Heart left ventricle (tissue), 16 donors: ENCODE measurements around the gene JUND. TPM values are rescaled to one million over a fixed set of nuclear protein-coding genes. Genes with fewer than 3 reads are reported as not detected.

Source experiments
- ATAC-seq, 4 donors: fragments of 200-7000 bp; cut with Tn5 transposase; one replicate each; pipeline ENCODE4 v1.9.1; 2020 to 2022; ENCODE audit warnings: moderate library complexity in 4 of 4, mild to moderate bottlenecking in 3 of 4, moderate number of reproducible peaks in 1 of 4
- DNase-seq, 5 donors: peaks; one replicate each; pipeline ENCODE4 v3.0.0-alpha.2; 2020
- H3K27ac ChIP-seq, 12 donors: fragments of 200-600 bp; sonication (generic) in 4 of 12; one replicate each; pipeline versions ENCODE4 v1.5.0 to v1.8.0; 2016 to 2022; ENCODE audit warnings: mild to moderate bottlenecking in 2 of 12
- H3K27me3 ChIP-seq, 9 donors: fragments of 200-600 bp; sonication (generic) in 2 of 9; one replicate each; pipeline versions ENCODE4 v1.5.1 to v1.8.0; 2016 to 2022; ENCODE audit warnings: mild to moderate bottlenecking in 3 of 9
- H3K36me3 ChIP-seq, 9 donors: fragments of 200-600 bp; sonication (generic) in 2 of 9; one replicate each; pipeline versions ENCODE4 v1.5.0 to v1.8.0; 2018 to 2022; ENCODE audit warnings: mild to moderate bottlenecking in 2 of 9
- H3K4me1 ChIP-seq, 12 donors: fragments of 200-600 bp; sonication (generic) in 4 of 12; one replicate each; pipeline versions ENCODE4 v1.5.0 to v1.8.0; 2016 to 2022; ENCODE audit warnings: mild to moderate bottlenecking in 3 of 12
- H3K4me3 ChIP-seq, 12 donors: fragments of 200-600 bp; sonication (generic) in 4 of 12; one replicate each; pipeline versions ENCODE4 v1.5.0 to v1.8.0; 2017 to 2022; ENCODE audit warnings: mild to moderate bottlenecking in 9 of 12, moderate library complexity in 4 of 12
- H3K9me3 ChIP-seq, 12 donors: fragments of 200-600 bp; sonication (generic) in 4 of 12; one replicate each; pipeline versions ENCODE4 v1.5.0 to v1.8.0; 2016 to 2022; ENCODE audit warnings: mild to moderate bottlenecking in 1 of 12
- POLR2A ChIP-seq, 2 donors: fragments of 450-650 bp; IDR thresholded peaks; one replicate each; pipeline ENCODE4 v1.6.1; 2017; ENCODE audit warnings: antibody characterized with exemption in 2 of 2, mild to moderate bottlenecking in 2 of 2, moderate library complexity in 2 of 2
- WGBS, 4 donors: extraction: QIAGEN DNeasy Blood & Tissue Kit in 2 of 4; methylation state at CpG; one replicate each; pipeline versions ENCODE4 v1.1.5 to v1.1.7; 2013 to 2018; 5-methylcytosine and 5-hydroxymethylcytosine counted together
- intact Hi-C, 10 donors: fragments of 100-400 bp; cut with DNase I; formaldehyde crosslinking; loops; one replicate each; pipeline versions ENCODE4 v1.11.1 to v1.14.2; 2022
- long read RNA-seq, 3 donors: library from polyadenylated mRNA; unstranded; transcript quantifications; one replicate each; pipeline ENCODE4 v2.0.0, GENCODE V29; 2020 to 2021
- polyA plus RNA-seq, 2 donors: library from polyadenylated mRNA; stranded (reverse); fragments of 200-250 nt; gene quantifications; one replicate each; pipeline ENCODE4 v1.2.3, GENCODE V29; 2013
- total RNA-seq, 9 donors: library from RNA; depleted of rRNA in 2 of 9; stranded (reverse); fragments of >200 nt in 2 of 9; fragmentation: NEBNext Ultra II Directional in 3 of 9; extraction: Animal tissue kit (Norgen Biotek cat#: 25700) in 3 of 9; gene quantifications; one replicate each; pipeline versions ENCODE4 v1.1.0 to v1.2.4, GENCODE V29; 2016 to 2023
- TF ChIP-seq, protein P1 (sequence below), 12 donors: fragments of 200-600 bp; sonication (generic) in 4 of 12; IDR thresholded peaks; one replicate each; pipeline versions ENCODE4 v1.5.0 to v1.8.0; 2018 to 2022; ENCODE audit warnings: antibody characterized with exemption in 12 of 12, mild to moderate bottlenecking in 5 of 12
- donor health status: ischemic (EF 13 %, LVEDD 7.1; RV severe dilation, severe dysfunction).
- donor health status: healthy with polysubstance abuse.
- donor health status: DM: no; HTN: yes; CAD: no.
- donor health status: DM: no; HTN: no; CAD: no.
- donor health status: ischemic (EF 25% LVEDD 6.9; RV normal size, moderate dysfunction).
- donor health status: ischemic (EF 25% LVEDD 5.7; RV mildly dilated, moderate dysfunction).
- donor health status: healthy.
- donor health status: DM: yes; HTN: yes; CAD: no.
- donor health status: ischemic (EF 35%, LVEDD 5.7; RV mildly dilated, moderate dysfunction).
- donor health status: nonischemic (EF 11% LVEDD 7.7; RV severe dilation, severe dysfunction).
- donor health status: DM: yes; HTN: yes; CAD: no.
- donor health status: PGD.
- donor health status: ischemic (EF 29% LVEDD 5.4; RV normal size, mild dysfunction).
- donor health status: nonischemic (EF 23%, LVEDD 6.1; RV moderate dilation, normal function).

Gene JUND
- total RNA-seq = 100 to 1,000 TPM in 7 of 9 donors, 10 to 100 TPM in 2; 80.2 to 352 (median 137) TPM
- 100 to 1,000 TPM; 114 to 236 TPM for polyA plus RNA-seq
- long read RNA-seq, donor 1, transcript JUND-201 (1 exons, 1,863 nt) = major isoform, 350 of 350 reads
- long read RNA-seq, donor 1, partial matches to known transcripts = 0 of 350 reads
- long read RNA-seq, donor 1, other reads (novel, unspliced or antisense) = 0 of 350 reads
- long read RNA-seq, donor 2, transcript JUND-201 (1 exons, 1,863 nt) = major isoform, 6 of 6 reads
- long read RNA-seq, donor 2, partial matches to known transcripts = 0 of 6 reads
- long read RNA-seq, donor 2, other reads (novel, unspliced or antisense) = 0 of 6 reads
- long read RNA-seq, donor 3, transcript JUND-201 (1 exons, 1,863 nt) = major isoform, 531 of 534 reads
- long read RNA-seq, donor 3, partial matches to known transcripts = 0 of 534 reads
- long read RNA-seq, donor 3, other reads (novel, unspliced or antisense) = 3 of 534 reads

DNA sequence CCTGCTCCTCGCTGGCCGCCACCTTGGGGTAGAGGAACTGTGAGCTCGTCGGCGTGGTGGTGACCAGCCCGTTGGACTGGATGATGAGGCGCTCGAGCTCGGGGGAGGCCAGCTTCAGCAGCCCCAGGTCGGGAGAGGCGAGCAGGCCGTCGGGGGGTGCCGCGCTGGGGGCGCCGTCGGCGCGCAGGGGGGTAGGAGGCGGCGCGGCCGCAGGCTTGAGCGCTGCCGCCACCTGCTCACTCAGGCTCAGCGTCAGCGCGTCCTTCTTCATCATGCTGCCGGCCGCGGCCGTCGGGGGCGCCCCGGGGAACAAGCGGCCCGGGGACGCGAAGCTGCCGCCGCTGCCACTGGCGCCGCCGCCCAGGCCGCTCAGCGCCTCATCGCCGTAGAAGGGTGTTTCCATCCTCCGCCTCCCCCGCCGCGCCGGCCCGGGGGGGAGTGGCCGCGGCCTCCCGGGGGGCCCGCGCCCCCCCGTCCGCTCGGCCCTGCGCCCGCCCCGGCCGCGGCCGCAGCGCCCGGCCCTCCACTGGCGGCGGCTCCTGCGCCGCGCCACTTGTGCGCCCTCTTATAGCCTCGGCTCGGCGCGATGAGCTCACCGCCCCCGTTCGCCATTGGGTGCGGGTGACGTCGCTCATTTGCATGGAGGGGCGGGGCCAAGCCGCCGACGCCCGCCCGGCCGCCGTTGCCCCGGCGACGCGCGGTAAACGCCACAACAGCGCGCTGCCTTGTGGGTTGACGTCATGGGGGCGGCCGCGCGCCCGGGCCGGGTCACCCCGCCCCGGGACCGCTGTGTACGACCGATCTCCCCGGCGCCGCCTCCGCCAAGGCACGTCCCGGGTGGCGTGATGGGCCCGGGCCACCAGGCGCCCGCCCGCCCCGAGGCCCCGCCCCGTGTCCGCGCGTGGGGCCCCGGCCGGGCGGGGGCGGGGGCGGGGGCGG, at the start of gene JUND:
Gene JUND (minus strand): TSS at position 541 of the 939 bp plus-strand sequence. CDS start 138 bp downstream, at position 403.
- WGBS, 4 donors = 0 to 1% (median 1%) methylated on average over 62 to 138 of the region's 138 CpGs; no CpG with 5 or more reads in 1 of the 4 donors
- Histone ChIP-seq H3K27ac (peak within 1 kb of the TSS; percentile 99 to 100 (median 100)), H3K4me1 (peaks cover 10 to 52% (median 38%) of the 10 kb centered on the region in 12 donors), H3K9me3 (no peaks in the 10 kb centered on the region), H3K4me3 (peak within 1 kb of the TSS; percentile 63 to 100 (median 92)), H3K36me3 (peaks cover 3 to 29% (median 14%) of the 10 kb centered on the region in 9 donors), H3K27me3 (no peaks in the 10 kb centered on the region)
- peak; percentile 99 for DNase-seq
- ATAC-seq = peak; percentile 68 to 88 (median 79)
- TF ChIP-seq POLR2A (IDR thresholded peaks at IDR 0.05) = peak; percentile 90 to 98
- TF ChIP-seq, protein P1, sequence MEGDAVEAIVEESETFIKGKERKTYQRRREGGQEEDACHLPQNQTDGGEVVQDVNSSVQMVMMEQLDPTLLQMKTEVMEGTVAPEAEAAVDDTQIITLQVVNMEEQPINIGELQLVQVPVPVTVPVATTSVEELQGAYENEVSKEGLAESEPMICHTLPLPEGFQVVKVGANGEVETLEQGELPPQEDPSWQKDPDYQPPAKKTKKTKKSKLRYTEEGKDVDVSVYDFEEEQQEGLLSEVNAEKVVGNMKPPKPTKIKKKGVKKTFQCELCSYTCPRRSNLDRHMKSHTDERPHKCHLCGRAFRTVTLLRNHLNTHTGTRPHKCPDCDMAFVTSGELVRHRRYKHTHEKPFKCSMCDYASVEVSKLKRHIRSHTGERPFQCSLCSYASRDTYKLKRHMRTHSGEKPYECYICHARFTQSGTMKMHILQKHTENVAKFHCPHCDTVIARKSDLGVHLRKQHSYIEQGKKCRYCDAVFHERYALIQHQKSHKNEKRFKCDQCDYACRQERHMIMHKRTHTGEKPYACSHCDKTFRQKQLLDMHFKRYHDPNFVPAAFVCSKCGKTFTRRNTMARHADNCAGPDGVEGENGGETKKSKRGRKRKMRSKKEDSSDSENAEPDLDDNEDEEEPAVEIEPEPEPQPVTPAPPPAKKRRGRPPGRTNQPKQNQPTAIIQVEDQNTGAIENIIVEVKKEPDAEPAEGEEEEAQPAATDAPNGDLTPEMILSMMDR (IDR thresholded peaks at IDR 0.05) = peak in 2 of 12 donors; percentile 21 to 22
- intact Hi-C loops = loop anchor here in 8 of 10 donors (1.0 to 10.0 kb wide), 8 partner anchors 10 to 136 kb away; partner anchors contain the start of genes LSM4 (in 1 of the 8), RAB3A (in 1 of the 8) and SSBP4 (in 1 of the 8)

GRCh38 chr19:18330868-18331267, 49.4 kb upstream of the JUND start:
- H3K27me3 ChIP-seq = no peaks in the 10 kb centered on the region
- intact Hi-C loops = no loop called here
- H3K4me1 ChIP-seq = peaks cover 0 to 16% (median 9%) of the 10 kb centered on the region in 12 donors
- 88 to 97% (median 90%) methylated on average over 9 of the region's 9 CpGs for WGBS, 4 donors
- DNase-seq (no peak), ATAC-seq (no peak)
- no peaks in the 10 kb centered on the region for H3K9me3 ChIP-seq
- TF ChIP-seq POLR2A (IDR thresholded peaks at IDR 0.05) = no peak
- H3K4me3 ChIP-seq = no peak overlapping the region
- no peak overlapping the region for H3K27ac ChIP-seq
- no peaks in the 10 kb centered on the region for H3K36me3 ChIP-seq

- intact Hi-C loops = loop anchor here in 7 of 10 donors (2.0 to 10.0 kb wide), 5 partner anchors 50 to 134 kb away; partner anchors contain the start of genes RAB3A (in 3 of the 7) and MPV17L2 (in 1 of the 7)
- 53 to 66% (median 55%) methylated on average over 5 to 6 of the region's 6 CpGs for WGBS, 4 donors
These were observed 47.6 kb upstream of the JUND start for GRCh38 chr19:18329035-18329376.

More at GRCh38 chr19:18329035-18329376, 47.6 kb upstream of the JUND start:
- Histone ChIP-seq H3K4me1 (peaks cover 3 to 20% (median 12%) of the 10 kb centered on the region in 12 donors), H3K27me3 (no peaks in the 10 kb centered on the region), H3K9me3 (no peaks in the 10 kb centered on the region), H3K27ac (peak overlapping the region in 11 of 12 donors; percentile 58 to 84 (median 75)), H3K36me3 (no peaks in the 10 kb centered on the region), H3K4me3 (peak overlapping the region in 9 of 12 donors; percentile 34 to 50 (median 47))
- no peak for DNase-seq
- ATAC-seq = no peak
- TF ChIP-seq POLR2A (IDR thresholded peaks at IDR 0.05) = no peak
- TF ChIP-seq, protein P1 (IDR thresholded peaks at IDR 0.05) = no peak
